HTERT RPE-1 (cell line): ENCODE data around the gene DDIT4.
"Not testable (repeated sequence)": the region's sequence is repeated elsewhere in the genome, so short reads cannot be mapped to it uniquely, and the experiment has no call there.

Source experiments
- in situ Hi-C: fragments of 300-500 bp; cut with MboI; formaldehyde crosslinking; loops from 4 replicates; pipeline ENCODE4 v1.14.3; 2020; ENCODE audit warnings: low sequenced_read_pairs

The DDIT4 gene

GRCh38 chr10:72291019-72291532, 17.4 kb downstream of the DDIT4 start:
- in situ Hi-C loops: no loop called here

GRCh38 chr10:72292223-72292691, 18.5 kb downstream of the DDIT4 start:
- in situ Hi-C loops: no loop called here

- in situ Hi-C loops: no loop called here
Observed at GRCh38 chr10:72295330-72295910, 21.7 kb downstream of the DDIT4 start.

DNA sequence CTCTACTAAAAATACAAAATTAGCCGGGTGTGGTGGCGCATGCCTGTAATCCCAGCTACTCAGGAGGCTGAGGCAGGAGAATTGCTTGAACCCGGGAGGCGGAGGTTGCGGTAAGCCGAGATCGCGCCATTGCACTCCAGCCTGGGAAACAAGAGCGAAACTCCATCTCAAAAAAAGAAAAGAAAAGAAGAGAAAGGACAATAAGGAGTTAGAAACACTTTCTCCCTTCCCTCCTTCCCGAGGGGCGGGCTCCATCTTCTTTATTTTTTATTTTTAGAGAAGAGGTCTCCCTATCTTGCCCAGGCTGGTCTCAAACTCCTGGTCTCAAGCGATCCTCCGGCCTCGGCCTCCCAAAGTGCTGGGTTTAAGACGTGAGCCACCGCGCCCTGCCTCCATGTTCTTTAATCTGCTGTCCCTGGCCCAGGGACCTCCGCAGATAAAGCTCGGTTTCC, 23.1 kb downstream of the DDIT4 start:
- in situ Hi-C loops: not testable (repeated sequence)

DNA sequence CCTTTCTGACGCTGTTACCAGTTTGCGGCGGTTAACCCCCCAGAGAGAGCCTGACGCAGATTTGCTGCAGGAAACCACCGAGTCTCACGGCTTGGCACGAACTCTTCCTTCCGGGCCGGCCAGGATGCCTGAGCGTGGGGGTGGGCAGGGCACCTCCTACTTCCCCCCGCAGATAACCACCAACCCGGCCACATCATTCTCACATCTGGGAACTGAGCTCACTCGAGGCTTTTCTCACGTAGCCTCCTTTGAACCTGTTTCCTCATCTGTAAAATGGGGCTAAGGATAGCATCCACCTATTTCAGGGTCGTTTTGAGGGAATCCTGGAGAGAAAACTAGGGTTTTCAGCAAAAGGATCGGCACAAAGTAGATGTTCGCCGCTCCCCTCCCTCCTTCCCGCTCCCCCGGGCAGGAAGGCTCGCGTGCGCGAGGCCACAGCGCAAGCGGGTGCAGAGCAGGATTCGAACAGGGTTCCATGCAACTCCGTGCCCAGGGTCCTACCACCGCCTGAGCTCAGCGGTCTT, 23.6 kb downstream of the DDIT4 start:
- in situ Hi-C loops: no loop called here

GRCh38 chr10:72297805-72298591, 24.3 kb downstream of the DDIT4 start:
- in situ Hi-C loops: no loop called here

GRCh38 chr10:72298592-72299519, 25.1 kb downstream of the DDIT4 start:
- in situ Hi-C loops: no loop called here

DNA sequence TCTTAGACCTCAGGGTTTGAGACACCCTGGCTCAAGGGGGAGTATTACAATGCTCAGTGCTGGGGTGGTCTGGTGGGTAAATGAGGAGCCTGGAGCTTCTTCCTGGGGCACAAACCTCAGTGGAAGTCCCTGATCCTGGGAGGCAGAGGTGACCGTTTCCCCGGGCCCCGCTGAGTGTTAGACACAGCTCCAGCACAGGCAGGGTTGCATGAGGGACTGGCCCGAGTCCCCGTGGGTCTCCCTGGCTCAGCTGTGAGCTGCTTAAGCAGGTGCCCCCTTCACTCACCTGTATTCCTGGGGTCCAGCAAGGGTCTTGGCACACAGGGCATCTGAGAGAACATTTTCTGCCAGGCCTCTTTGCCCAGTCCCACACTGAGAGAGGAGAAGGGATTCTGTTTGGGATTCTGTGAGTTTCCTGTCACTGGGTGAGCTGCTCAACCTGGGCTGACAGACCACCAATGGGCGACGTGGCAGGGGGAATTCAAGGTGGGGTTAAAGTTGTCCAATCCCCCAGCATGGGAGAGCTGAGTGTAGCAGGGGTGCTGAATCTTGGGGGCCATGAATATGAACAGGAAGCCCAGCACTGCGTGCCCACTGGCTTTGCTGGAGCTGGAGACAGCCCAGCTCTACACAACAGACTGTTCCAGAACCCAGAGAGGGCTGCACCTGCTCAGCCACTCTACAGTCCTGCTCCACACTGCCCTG, 29.9 kb downstream of the DDIT4 start:
- in situ Hi-C loops: no loop called here

DNA sequence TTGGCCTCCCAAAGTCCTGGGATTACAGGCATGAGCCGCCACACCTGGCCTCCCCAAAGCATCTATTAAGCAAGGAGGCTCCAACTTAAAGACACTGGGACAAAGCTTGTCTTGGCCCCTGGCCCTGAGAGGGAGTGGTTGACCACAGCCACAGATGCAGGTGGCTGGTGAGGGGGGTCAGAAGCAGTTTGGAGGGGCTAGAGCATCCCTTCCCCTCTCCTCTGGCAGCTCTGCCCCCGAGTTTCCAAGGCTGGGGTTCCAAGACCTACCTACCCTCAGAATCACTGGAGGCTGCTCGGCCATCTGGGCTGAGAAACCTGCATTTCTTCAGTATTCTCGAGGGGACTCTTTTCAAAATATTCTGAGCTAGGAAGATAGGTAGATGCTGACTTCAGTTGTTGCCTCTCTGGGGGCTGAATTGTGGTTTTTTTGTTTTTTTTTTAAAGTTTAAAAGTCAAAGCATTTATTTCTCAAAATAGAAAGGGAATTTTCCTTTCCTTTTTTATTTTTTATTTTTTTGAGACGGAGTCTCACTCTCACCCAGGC, 32.6 kb downstream of the DDIT4 start:
- in situ Hi-C loops: no loop called here

GRCh38 chr10:72307711-72308110, 34.0 kb downstream of the DDIT4 start:
- in situ Hi-C loops: not testable (repeated sequence)

DNA sequence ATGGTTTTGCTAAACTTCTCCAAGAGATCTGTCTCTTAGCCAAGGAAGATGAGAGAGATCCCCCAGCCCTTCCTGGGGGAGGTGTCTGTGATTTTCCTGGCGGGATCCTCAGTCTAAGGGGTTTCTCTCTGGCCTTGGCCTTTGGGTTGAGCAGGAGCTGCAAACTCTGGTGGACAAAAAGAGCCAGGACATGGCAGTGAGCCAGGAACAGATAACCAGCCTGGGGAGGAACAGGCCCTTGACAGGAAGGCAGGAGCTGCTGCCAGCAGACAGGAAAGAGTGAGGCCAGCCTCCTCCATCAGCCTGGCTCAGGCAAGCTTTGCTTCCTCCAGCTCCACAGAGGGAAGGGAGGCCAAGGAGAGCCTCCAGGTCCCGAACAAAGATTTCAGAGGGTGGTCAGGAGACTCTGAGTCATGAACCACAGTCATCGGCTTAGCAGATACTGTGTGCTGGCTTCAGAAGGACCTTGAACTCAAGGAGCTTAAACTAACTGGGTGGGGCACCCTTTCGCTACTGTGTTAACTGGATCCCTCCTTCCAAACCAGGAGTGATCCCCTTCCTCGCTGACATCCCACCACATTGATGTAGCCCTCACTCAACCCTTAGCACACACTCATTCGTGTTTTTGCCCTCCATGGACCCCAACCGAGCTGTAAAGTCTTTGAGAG, 34.7 kb downstream of the DDIT4 start:
- in situ Hi-C loops: no loop called here

DNA sequence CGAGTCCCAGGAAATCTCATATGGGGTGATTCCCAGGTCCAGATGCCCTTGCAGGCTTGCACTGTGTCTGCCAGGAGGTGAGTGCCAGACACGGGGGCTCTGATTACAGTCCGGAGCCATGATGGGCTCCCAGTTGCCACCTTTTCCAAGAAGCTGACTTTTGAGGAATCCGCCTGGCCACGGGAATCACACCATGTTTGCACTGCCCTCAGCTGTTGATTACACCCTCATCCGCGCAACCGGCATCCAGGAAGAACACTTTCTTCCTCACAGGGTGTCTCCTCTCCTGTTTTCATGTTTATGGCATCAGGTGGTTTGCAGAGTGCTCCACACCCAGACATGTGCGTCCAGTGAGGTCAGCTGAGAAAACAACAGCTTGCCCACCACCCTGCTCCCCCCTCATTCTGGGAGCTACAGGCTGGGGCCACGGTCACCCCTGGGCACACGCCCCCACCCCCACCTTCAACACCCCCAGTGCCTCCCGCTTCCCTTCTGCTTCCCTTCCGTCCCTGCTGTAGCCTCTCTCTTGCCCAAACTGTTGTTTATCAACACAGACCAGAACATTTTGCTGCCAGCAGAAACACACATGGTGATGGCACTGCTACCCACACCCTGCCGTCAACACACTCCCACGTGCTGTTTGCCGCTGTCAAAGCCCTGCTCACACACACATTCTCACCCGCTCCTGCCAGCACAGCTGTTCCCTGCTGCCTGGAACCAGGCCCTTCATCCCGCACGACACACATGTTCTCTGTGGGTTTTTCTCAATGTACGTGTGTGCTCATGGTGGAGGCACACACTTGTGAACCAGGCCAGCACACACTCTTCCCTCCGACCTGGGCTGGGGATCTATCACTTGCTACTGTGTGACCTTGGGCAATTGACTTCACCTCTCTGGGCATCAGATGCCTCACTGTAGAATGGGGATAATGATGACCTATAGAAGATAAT, 35.8 kb downstream of the DDIT4 start:
- in situ Hi-C loops: no loop called here

DNA sequence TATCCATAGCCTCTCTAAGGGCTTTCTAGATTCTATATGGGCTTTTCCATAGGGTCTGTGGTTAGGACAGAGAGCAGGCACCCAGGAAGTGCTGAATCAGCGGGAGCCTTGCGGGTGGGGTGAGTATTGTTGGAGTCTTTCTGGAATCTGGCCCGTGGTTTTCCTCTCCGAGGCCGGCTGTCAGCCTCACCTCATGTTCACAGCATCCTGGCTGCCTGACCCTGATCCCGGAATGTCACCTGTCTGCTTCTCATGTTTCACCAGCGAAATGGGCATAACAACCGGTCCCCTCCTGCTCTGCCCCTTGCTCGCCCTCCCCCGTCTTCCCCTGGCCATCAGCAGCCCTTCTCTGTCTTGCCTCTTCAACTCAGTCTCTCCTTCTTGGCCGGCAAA, 36.5 kb downstream of the DDIT4 start:
- in situ Hi-C loops: no loop called here

GRCh38 chr10:72310636-72311035, 36.9 kb downstream of the DDIT4 start:
- in situ Hi-C loops: no loop called here

- in situ Hi-C loops: no loop called here
Observed at GRCh38 chr10:72311667-72312066, 37.9 kb downstream of the DDIT4 start.

DNA sequence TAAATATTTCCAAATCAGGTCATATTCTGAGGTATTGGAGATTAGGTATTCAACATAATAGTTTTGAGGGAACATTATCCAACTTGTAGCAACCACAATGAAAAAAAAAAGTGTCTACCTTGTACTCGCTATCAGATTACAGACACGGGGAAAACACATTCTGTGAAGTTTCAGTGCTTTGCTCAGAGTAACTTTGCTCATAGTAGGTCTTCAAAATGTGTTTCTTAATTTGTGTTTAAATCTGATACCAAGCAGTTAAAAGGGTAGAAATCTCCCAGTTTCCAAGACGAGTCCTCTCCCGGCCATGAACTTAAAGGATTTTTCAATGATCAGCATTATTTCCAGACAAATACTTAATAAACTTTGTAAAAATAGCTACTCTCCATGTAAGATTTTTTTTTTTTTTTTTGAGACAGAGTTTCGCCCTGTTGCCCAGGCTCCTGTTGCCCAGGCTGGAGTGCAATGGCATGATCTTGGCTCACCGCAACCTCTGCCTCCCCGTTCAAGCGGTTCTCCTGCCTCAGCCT, 39.2 kb downstream of the DDIT4 start:
- in situ Hi-C loops: no loop called here

DNA sequence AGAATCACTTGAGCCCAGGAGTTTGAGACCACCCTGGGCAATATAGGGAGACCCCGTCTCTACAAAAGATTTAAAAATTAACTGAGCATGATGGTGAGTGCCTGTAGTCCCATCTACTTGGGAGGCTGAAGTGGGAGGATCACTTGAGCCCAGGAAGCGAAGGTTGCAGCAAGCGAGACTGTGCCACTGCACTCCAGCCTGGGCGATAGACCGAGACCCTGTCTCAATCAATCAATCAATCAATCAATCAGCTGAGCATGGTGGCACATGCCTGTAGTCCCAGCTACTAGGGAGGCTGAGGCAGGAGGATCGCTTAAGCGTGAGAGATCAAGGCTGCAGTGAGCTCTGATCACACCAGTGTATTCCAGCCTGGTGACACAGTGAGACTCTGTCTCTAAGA, 40.5 kb downstream of the DDIT4 start:
- in situ Hi-C loops: no loop called here

GRCh38 chr10:72315054-72315453, 41.3 kb downstream of the DDIT4 start:
- in situ Hi-C loops: no loop called here
